ENCODE results near the gene RSAD1. TPM values are rescaled to one million over a fixed set of nuclear protein-coding genes. Genes with fewer than 3 reads are reported as not detected.

Gene RSAD1
- total RNA-seq, 1 experiment from 2014 or later, result 51.1 TPM

DNA sequence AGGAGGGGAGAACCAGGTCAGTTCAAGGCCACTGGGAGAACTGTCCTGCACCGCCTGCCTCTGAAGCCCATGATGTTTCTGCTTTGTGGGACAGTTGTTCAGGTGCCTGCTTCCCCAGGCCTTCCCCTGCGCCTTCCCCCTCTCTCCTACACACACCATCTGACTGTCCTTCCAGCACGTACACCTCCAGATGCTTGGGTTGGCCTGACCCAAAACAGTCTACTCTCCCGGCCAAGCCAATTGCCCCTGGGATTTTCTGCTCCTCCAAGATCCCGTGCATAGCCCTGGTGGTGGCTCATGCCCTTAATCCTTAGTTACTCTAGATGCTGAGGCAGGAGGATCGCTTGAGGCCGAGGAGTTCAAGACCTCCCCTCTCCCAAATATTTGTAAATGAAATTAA lies 684 bp upstream of the RSAD1 start:
- Mint-ChIP-seq H3K36me3 (ENCODE audit: insufficient read depth, unreplicated experiment) (peaks cover 54% of the 10 kb centered on the region), H3K9me3 (ENCODE audit: low read depth, unreplicated experiment) (no peaks in the 10 kb centered on the region), H3K27me3 (ENCODE audit: unreplicated experiment) (no peaks in the 10 kb centered on the region), H3K4me3 (ENCODE audit: low read depth, unreplicated experiment) (peak overlapping the region; percentile 65), H3K4me1 (ENCODE audit: low read depth, unreplicated experiment) (peaks cover 42% of the 10 kb centered on the region), H3K27ac (ENCODE audit: unreplicated experiment) (peak overlapping the region; percentile 87)
- intact Hi-C loops (cut with micrococcal nuclease; ENCODE audit: unreplicated experiment), result loop anchor here (2.0 to 5.0 kb wide), 4 partner anchors 36 to 277 kb away; partner anchors contain the start of genes COL1A1 and LRRC59
- CTCF ChIA-PET, result interaction anchor here (0.6 to 2.1 kb wide), 6 partner anchors 27 to 278 kb away, joined by 3 to 28 read pairs (median 4); partner anchors contain the start of gene LRRC59
- no peak for DNase-seq
- no peak for TF ChIP-seq CTCF (IDR thresholded peaks at IDR 0.05; ENCODE audit: unreplicated experiment)
- no TSS peak for BruUV-seq (replicated peaks)

DNA sequence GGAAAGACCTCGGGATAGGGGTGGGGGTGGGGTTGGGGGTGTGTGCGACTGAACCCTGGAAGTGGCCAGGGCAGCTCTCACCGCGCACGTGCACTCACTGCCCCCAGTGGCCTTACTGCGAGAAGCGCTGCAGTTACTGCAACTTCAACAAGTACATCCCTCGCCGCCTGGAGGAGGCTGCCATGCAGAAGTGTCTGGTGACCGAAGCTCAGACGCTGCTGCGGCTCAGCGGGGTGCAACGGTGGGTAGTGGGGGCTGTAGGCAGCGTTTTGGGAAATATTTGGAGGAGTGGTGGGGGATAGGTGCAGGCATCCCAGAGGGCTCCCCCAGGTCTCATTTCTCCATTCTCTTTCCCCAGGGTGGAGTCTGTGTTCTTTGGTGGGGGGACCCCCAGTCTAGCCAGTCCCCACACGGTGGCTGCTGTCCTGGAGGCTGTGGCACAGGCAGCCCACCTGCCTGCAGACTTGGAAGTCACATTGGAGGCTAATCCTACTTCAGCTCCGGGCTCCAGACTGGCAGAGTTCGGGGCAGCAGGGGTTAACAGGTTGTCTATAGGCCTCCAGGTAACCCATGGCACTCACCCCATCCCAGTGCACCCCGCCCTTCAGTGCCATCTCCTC lies 972 bp downstream of the RSAD1 start:
- CTCF ChIA-PET, result interaction anchor here (0.8 to 2.1 kb wide), 16 partner anchors 12 to 279 kb away, joined by 3 to 28 read pairs (median 4); partner anchors contain the start of genes ACSF2, EPN3 and LRRC59
- peak; percentile 90 for DNase-seq
- H3K4me3 Mint-ChIP-seq (ENCODE audit: low read depth, unreplicated experiment), result peak overlapping the region; percentile 65
- peak overlapping the region; percentile 64 for H3K27ac Mint-ChIP-seq (ENCODE audit: unreplicated experiment)
- BruUV-seq (replicated peaks), result no TSS peak
- peaks cover 45% of the 10 kb centered on the region for H3K4me1 Mint-ChIP-seq (ENCODE audit: low read depth, unreplicated experiment)
- H3K9me3 Mint-ChIP-seq (ENCODE audit: low read depth, unreplicated experiment), result no peaks in the 10 kb centered on the region
- H3K27me3 Mint-ChIP-seq (ENCODE audit: unreplicated experiment), result no peaks in the 10 kb centered on the region
- H3K36me3 Mint-ChIP-seq (ENCODE audit: insufficient read depth, unreplicated experiment), result peaks cover 46% of the 10 kb centered on the region
- intact Hi-C loops (cut with micrococcal nuclease; ENCODE audit: unreplicated experiment), result loop anchor here (1.0 to 5.0 kb wide), 5 partner anchors 37 to 279 kb away; partner anchors contain the start of genes COL1A1 and LRRC59
- peak; percentile 84 for TF ChIP-seq CTCF (IDR thresholded peaks at IDR 0.05; ENCODE audit: unreplicated experiment)

DNA sequence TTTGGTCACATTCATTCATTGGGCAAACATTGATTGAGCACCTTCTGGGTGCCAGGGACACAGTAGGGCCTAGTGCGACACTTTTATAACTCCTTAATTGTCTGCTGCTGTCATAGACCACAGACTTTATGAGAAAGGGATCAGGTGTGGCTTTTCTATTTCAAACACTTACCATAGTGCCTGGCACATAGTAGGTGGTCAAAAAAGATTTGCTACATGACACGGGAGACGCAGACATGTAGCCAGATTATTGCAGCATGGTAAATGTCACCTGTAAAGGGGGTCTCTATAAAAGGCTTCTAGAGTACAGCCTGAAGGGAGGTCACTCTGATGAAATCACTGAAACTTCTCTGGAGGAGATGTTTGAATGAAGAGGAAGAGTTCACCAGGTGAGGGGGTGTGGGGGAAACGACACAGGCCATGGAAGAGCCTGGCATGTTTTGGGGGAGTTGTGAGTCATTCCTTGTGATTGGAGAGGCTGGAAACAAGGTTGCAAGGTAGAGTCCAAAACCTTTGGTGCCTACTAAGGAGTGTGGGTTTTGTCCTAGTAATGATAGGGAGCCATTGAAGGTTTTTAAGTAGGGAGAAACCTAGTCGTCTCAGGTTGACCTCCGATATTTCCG lies 1.6 kb downstream of the RSAD1 start:
- Mint-ChIP-seq H3K4me1 (ENCODE audit: low read depth, unreplicated experiment) (peaks cover 45% of the 10 kb centered on the region), H3K9me3 (ENCODE audit: low read depth, unreplicated experiment) (no peaks in the 10 kb centered on the region), H3K27ac (ENCODE audit: unreplicated experiment) (no peak overlapping the region), H3K4me3 (ENCODE audit: low read depth, unreplicated experiment) (peak overlapping the region; percentile 65), H3K27me3 (ENCODE audit: unreplicated experiment) (no peaks in the 10 kb centered on the region), H3K36me3 (ENCODE audit: insufficient read depth, unreplicated experiment) (peaks cover 40% of the 10 kb centered on the region)
- CTCF ChIA-PET, result interaction anchor here (1.0 to 2.1 kb wide), 12 partner anchors 12 to 280 kb away, joined by 3 to 28 read pairs (median 6); partner anchors contain the start of genes ACSF2, EPN3 and LRRC59
- no TSS peak for BruUV-seq (replicated peaks)
- no peak for TF ChIP-seq CTCF (IDR thresholded peaks at IDR 0.05; ENCODE audit: unreplicated experiment)
- DNase-seq, result no peak
- intact Hi-C loops (cut with micrococcal nuclease; ENCODE audit: unreplicated experiment), result no loop called here

DNA sequence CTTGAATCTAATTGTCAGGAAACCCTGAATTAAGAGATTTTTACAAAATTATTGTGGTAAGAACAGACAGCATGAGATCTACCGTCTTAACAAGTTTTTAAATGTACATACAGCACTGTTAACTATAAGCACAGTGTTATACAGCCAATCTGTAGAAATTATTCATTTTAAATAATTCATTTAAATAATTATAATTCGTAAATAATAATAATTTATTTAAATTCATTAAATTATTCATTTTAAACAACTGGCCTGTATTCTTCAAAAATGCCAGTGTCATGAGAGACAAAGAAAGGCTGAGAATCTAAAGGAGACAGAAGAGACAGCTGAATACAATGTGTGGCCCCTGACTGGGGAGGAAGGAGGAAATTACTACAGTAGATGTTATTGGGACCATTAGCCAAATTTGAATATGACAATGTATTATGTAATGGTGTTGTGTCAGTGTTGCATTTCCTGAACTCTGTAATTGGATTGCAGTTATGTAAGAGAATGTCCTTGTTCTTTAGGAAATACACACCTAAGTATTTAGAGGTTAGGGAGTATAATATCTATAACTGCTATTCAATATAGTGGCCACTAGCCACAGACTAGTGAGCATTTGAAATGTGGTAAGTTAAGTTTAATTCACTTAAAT lies 2.3 kb downstream of the RSAD1 start:
- TSS peak; percentile 15 for BruUV-seq (replicated peaks)

More for the DNA sequence above, 2.3 kb downstream of the RSAD1 start:
- no peak for DNase-seq
- CTCF ChIA-PET, result no interaction called here
- Mint-ChIP-seq H3K4me1 (ENCODE audit: low read depth, unreplicated experiment) (peaks cover 45% of the 10 kb centered on the region), H3K4me3 (ENCODE audit: low read depth, unreplicated experiment) (no peak overlapping the region), H3K9me3 (ENCODE audit: low read depth, unreplicated experiment) (no peaks in the 10 kb centered on the region), H3K27ac (ENCODE audit: unreplicated experiment) (no peak overlapping the region), H3K27me3 (ENCODE audit: unreplicated experiment) (no peaks in the 10 kb centered on the region), H3K36me3 (ENCODE audit: insufficient read depth, unreplicated experiment) (peaks cover 40% of the 10 kb centered on the region)
- intact Hi-C loops (cut with micrococcal nuclease; ENCODE audit: unreplicated experiment), result no loop called here
- TF ChIP-seq CTCF (IDR thresholded peaks at IDR 0.05; ENCODE audit: unreplicated experiment), result no peak
